Glutamatergic neuron (in vitro differentiated cells): Measurements from ENCODE around the gene PAK4. TPM values are rescaled to one million over a fixed set of nuclear protein-coding genes. Genes with fewer than 3 reads are reported as not detected.

ENCODE experiments used
- DNase-seq: peaks from one replicate; pipeline ENCODE4 v3.0.0; 2022
- H3K27ac Mint-ChIP-seq: one replicate; pipeline ENCODE4 v1.8.0; 2020; ENCODE audit warnings: mild to moderate bottlenecking, mixed read lengths, inconsistent platforms; ENCODE audit not compliant: unreplicated experiment
- H3K27me3 Mint-ChIP-seq: one replicate; pipeline ENCODE4 v1.8.0; 2020; ENCODE audit warnings: mild to moderate bottlenecking, moderate library complexity, mixed read lengths, inconsistent platforms; ENCODE audit not compliant: unreplicated experiment
- H3K36me3 Mint-ChIP-seq: one replicate; pipeline ENCODE4 v1.8.0; 2020; ENCODE audit warnings: mild to moderate bottlenecking, mixed read lengths, inconsistent platforms; ENCODE audit not compliant: unreplicated experiment
- H3K4me1 Mint-ChIP-seq: one replicate; pipeline ENCODE4 v1.8.0; 2020; ENCODE audit warnings: mild to moderate bottlenecking, low read depth, mixed read lengths, inconsistent platforms; ENCODE audit not compliant: unreplicated experiment
- H3K4me3 Mint-ChIP-seq: one replicate; pipeline ENCODE4 v1.8.0; 2020; ENCODE audit warnings: mild to moderate bottlenecking, mixed read lengths, inconsistent platforms; ENCODE audit not compliant: unreplicated experiment
- H3K9me3 Mint-ChIP-seq: one replicate; pipeline ENCODE4 v1.8.0; 2020; ENCODE audit warnings: mild to moderate bottlenecking, moderate library complexity, mixed read lengths, inconsistent platforms; ENCODE audit not compliant: unreplicated experiment
- total RNA-seq: library from RNA; stranded (reverse); fragmentation: NEBNext Ultra II Directional; extraction: Animal tissue kit (Norgen Biotek cat#: 25700); gene quantifications from one replicate; pipeline ENCODE4 v1.2.1, GENCODE V29; 2021; ENCODE audit not compliant: unreplicated experiment
- TF ChIP-seq, protein P1 (sequence below): fragments of 200-600 bp; sonication (generic); IDR thresholded peaks from one replicate; pipeline ENCODE4 v1.5.0; 2021; ENCODE audit not compliant: partially characterized antibody, unreplicated experiment

The PAK4 gene
- total RNA-seq, 1 donor from 2014 or later, result 52.5 TPM

DNA sequence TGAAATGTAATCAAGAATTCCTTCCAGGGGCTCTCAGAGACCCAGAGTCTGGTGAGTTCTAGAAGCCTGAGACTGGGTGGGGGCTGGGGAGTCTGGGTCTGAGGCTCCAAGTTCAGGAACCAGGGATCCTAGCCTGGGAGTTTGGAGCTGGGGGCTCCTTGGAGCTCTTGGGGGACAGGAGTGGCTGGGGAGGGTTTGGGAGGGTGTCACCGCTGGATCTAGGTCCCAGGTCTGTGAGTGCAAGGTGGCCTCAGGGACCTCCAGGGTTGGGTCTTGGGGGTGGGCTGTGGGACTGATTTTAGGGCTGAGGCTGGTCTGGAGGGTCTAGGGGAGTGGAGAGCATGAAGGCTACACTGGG, 77.4 kb downstream of the PAK4 start:
- Mint-ChIP-seq H3K9me3 (no peaks in the 10 kb centered on the region), H3K27ac (no peak overlapping the region), H3K4me3 (no peak overlapping the region), H3K4me1 (peaks cover 11% of the 10 kb centered on the region), H3K27me3 (peaks cover 7% of the 10 kb centered on the region), H3K36me3 (no peaks in the 10 kb centered on the region)
- TF ChIP-seq, protein P1, sequence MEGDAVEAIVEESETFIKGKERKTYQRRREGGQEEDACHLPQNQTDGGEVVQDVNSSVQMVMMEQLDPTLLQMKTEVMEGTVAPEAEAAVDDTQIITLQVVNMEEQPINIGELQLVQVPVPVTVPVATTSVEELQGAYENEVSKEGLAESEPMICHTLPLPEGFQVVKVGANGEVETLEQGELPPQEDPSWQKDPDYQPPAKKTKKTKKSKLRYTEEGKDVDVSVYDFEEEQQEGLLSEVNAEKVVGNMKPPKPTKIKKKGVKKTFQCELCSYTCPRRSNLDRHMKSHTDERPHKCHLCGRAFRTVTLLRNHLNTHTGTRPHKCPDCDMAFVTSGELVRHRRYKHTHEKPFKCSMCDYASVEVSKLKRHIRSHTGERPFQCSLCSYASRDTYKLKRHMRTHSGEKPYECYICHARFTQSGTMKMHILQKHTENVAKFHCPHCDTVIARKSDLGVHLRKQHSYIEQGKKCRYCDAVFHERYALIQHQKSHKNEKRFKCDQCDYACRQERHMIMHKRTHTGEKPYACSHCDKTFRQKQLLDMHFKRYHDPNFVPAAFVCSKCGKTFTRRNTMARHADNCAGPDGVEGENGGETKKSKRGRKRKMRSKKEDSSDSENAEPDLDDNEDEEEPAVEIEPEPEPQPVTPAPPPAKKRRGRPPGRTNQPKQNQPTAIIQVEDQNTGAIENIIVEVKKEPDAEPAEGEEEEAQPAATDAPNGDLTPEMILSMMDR, result no peak
- no peak for DNase-seq

GRCh38 chr19:39203372-39204341, 78.1 kb downstream of the PAK4 start, which contains the start of gene SYCN:
SYCN (minus strand) TSS chr19:39204263; CDS start chr19:39204254, 9 bp downstream.
- DNase-seq, result no peak
- H3K4me3 Mint-ChIP-seq, result no peak within 1 kb of the TSS
- peaks cover 11% of the 10 kb centered on the region for H3K4me1 Mint-ChIP-seq
- H3K9me3 Mint-ChIP-seq, result no peaks in the 10 kb centered on the region
- H3K36me3 Mint-ChIP-seq, result no peaks in the 10 kb centered on the region
- H3K27ac Mint-ChIP-seq, result no peak within 1 kb of the TSS
- TF ChIP-seq, protein P1, result no peak
- H3K27me3 Mint-ChIP-seq, result peaks cover 5% of the 10 kb centered on the region

- peaks cover 5% of the 10 kb centered on the region for H3K27me3 Mint-ChIP-seq
- peaks cover 14% of the 10 kb centered on the region for H3K4me1 Mint-ChIP-seq
- no peak overlapping the region for H3K27ac Mint-ChIP-seq
- no peaks in the 10 kb centered on the region for H3K36me3 Mint-ChIP-seq
- no peak for DNase-seq
- no peak overlapping the region for H3K4me3 Mint-ChIP-seq
- TF ChIP-seq, protein P1, result no peak
- no peaks in the 10 kb centered on the region for H3K9me3 Mint-ChIP-seq
These were observed 79.8 kb downstream of the PAK4 start for GRCh38 chr19:39205449-39205764.

DNA sequence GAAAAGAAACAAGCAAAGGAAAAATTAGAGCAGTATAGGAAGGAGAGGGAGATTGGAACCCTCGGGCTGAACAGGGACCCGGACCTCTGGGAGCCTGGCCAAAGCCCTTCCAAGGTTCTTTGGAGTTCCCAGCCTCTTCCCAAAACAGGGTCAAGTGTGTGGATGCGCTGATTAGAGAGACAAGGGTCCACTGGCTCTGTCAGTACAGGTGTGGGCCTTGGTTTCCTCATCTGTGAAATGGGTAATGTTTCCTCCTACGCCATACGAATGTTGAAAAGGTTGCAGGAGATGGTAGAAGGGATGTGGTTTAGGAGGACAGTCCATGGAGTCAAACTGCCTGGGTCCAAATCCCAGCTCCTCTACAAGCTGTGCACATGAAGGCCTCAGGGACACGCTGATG, 80.5 kb downstream of the PAK4 start:
- Mint-ChIP-seq H3K4me1 (peaks cover 7% of the 10 kb centered on the region), H3K9me3 (no peaks in the 10 kb centered on the region), H3K27me3 (peaks cover 5% of the 10 kb centered on the region), H3K27ac (no peak overlapping the region), H3K36me3 (no peaks in the 10 kb centered on the region), H3K4me3 (no peak overlapping the region)
- DNase-seq, result no peak
- TF ChIP-seq, protein P1, result no peak

DNA sequence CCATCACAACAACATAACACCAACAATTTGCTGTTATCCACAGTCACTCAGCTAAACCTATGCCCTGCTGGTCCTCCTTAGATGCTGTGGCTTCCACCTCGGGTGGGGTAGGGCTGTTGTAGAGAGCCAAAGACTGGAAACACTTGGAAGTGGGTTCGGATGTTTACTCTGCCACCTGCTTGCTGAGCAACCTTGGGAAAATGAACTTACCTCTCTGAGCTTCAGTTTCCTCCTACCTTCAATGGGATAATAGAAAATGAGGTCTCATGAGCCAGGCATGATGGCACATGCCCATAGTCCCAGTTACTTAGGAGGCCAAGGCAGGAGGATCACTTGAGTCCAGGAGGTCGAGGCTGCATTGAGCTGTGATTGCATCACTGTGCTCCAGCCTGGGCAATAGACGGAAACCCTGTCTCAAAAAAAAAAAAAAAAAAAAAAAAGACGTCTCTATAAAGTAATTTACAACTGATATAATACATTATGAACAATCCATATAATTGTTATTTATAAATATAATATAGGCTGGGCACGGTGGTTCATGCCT, 81.8 kb downstream of the PAK4 start:
- no peaks in the 10 kb centered on the region for H3K36me3 Mint-ChIP-seq
- DNase-seq, result no peak
- H3K4me3 Mint-ChIP-seq, result no peak overlapping the region
- no peaks in the 10 kb centered on the region for H3K9me3 Mint-ChIP-seq
- TF ChIP-seq, protein P1, result no peak
- peaks cover 5% of the 10 kb centered on the region for H3K27me3 Mint-ChIP-seq
- peaks cover 2% of the 10 kb centered on the region for H3K4me1 Mint-ChIP-seq
- no peak overlapping the region for H3K27ac Mint-ChIP-seq
